NCI-H524 treated with DMSO at 0.1 percent for 48 hours (cell line): ENCODE data around the gene SYT8.

ENCODE experiments used
- DNase-seq: peaks from one replicate; lab custom pipeline; 2025; lab: John Stamatoyannopoulos, UW

Gene SYT8

DNA sequence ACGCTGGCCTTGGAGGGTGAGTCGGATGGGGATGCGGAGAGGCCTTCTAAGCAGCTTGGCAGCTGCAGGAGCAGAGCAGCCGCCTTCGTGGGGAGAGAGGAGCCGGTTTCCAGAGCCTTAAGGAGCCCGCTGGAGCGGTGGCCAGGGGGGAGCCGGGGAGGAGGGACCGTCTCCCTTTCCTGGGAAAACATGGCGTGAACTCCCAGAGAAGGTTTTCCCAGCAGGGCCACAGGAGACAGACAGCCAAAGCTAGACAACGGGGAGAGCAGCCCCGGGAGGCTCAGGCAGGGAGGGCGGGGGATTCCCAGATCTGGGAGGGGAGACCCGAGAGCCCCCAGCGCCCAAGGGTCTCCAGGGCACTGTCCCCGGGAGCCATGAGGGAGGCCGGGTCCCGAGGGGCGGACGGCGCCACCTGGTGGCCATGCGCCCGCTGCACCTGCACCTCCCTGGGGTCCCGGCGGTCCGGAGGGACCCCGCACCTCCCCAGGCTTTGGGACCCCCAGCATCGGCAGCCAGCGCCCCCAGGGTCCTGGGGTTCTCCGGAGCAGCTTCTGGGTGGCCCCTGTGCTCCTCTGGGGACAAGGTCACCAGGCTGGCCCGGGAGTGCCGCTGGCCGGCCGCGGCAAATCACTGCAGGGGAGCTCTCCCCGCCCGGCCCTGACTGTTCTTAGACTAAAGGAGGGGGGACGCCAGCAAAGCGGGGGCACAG, 2.4 kb upstream of the SYT8 start:
- DNase-seq = no peak

DNA sequence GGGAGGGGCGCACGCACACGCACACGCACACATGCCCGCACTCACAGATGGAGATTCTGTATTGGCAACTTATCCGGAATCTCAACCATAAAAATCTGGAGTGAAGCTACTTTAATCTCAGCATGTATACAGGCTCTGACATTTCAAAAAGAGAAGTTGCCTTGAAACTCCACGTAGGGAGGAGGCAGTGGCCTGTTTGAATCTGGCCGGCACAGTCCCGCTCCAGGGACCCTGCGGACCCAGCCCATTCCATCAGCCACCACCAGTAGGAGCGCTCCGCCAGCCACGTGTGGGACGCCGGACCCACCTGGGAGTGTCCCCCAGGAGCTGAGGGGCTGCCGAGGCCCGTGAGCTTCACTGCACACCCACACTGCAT, 1.9 kb upstream of the SYT8 start:
- DNase-seq = no peak

- DNase-seq = no peak
Observed at GRCh38 chr11:1834062-1834610, 654 bp upstream of the SYT8 start.

GRCh38 chr11:1835671-1836010, 851 bp downstream of the SYT8 start:
- no peak for DNase-seq

- DNase-seq = no peak
Observed at GRCh38 chr11:1836011-1836945, 1.5 kb downstream of the SYT8 start.

DNA sequence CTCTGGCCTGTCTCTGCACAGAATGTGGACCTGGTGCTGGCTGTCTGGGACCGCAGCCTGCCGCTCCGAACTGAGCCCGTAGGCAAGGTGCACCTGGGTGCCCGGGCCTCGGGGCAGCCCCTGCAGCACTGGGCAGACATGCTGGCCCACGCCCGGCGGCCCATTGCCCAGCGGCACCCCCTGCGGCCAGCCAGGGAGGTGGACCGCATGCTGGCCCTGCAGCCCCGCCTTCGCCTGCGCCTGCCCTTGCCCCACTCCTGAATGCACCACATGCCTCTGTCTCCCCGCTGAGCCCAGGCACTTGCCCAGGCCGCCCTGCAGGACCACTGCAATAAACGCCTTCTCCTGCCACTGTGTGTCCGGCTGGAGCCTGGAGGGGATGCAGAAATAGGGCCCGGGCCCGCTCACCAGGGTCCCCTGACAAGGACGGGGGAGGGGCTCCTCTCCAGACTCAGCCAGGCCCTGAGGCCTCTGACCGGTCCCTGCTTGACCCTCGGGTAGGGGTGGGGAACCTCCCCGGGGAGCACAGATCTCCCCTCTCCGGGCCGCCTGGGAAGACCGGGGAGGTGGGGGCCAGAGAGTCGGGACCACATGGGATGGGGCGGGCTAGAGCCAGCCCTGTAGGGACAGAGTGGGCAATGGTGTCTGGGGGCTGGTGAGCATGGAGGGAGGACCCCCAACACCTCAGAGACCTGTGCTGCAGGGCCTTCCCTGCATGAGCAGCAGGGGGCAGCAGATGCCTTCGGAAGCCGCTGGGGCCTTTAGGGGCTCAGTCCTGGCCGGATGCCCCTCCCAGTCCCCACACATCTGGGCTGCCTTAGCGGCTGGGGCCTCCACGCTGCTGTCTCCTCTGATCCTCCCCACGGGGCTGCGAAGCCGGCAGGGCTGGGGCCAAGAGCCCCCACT, 2.6 kb downstream of the SYT8 start:
- DNase-seq = no peak

DNA sequence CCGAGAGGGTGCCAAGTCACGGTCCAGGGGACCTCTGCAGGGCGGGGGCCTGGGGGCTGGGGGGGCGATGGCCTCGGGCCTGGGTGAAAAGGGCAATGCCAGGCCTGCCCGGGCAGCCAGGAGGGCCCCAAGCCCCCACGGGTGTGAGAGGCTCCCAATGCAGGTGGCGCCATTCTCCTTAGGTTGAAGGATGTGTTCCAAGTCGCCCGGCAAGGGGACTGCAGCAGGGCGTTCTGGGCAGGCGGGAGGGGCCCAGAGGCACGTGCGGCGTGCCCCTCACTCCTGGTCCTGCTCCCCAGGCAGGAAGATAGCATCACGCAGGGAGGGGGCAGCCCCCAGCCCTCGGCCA, 3.3 kb downstream of the SYT8 start:
- DNase-seq = no peak

DNA sequence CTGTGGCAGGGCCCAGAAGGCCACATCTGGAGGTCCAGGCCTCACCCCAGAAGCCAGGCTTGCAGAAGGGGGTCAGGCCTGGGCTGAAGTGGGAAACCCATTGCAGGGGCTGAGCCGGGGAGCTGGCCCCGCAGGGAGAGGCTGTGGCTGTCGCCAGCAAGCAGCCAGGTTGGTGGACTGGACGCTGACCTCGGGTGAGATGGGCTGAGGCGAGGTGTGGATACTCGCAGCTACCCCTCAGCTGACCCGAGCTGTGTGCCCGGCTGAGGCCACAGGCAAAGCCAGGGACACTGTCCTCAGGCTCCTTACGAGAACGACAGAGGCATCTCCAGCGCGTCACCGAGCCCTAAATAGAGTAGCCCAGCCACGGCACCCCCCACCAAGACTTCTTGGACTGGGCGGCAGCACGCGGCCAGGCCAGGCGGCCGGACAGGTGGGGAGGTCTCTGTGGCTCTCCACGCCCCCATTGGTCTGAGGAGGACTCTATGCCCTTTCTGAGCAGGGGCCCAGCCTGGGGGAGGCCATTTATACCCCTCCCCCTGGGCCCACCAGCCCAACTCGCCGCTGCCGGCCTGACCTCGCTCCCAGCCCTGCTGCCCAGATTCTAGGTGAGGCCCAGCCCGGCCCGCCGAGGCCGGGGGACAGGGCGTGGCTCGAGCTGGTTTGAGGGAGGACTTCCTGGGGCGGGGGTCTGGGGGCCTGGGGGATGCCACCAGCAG, 3.8 kb downstream of the SYT8 start, which contains the start of gene TNNI2:
Gene TNNI2, plus strand, starts transcription at position 556 of the 719 bp plus-strand sequence. CDS start 716 bp downstream, outside the sequence.
- no peak for DNase-seq

GRCh38 chr11:1839204-1839923, 4.6 kb downstream of the SYT8 start:
- no peak for DNase-seq

DNA sequence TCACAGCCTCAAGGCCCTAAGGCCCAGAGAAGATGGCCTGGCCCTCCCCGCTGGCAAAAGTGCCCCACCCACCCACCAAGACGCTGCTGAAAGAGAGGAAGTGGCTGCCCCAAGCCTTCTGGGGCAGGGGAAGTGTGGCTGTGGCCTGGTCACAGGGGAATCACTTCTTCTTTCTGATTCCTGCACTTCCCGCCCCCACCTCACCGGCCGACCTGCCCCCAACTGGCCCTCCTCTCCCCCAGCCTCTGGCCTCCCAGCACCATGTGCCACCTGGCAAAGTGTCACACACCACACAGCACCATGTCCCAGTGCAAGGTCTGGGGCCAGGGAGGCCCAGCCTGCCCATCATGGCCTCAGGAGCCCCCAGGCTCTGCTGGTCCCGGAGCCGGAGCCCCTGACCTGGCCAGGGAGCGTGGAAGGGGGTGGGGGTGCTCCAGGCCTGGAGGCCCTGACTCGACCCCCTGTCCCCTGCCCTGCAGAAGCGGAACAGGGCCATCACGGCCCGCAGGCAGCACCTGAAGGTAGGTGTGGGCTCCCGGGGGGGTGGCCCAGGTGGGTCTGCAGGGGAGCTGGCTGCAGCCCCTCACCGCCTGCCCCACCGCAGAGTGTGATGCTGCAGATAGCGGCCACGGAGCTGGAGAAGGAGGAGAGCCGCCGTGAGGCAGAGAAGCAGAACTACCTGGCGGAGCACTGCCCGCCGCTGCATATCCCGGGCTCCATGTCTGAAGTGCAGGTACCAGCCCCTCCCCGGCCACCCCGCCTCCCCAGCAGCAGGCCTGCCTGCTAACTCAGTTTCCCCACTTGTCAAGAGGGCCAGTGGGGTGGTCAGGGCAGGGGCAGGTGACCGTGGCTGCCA, 5.4 kb downstream of the SYT8 start:
- no peak for DNase-seq

DNA sequence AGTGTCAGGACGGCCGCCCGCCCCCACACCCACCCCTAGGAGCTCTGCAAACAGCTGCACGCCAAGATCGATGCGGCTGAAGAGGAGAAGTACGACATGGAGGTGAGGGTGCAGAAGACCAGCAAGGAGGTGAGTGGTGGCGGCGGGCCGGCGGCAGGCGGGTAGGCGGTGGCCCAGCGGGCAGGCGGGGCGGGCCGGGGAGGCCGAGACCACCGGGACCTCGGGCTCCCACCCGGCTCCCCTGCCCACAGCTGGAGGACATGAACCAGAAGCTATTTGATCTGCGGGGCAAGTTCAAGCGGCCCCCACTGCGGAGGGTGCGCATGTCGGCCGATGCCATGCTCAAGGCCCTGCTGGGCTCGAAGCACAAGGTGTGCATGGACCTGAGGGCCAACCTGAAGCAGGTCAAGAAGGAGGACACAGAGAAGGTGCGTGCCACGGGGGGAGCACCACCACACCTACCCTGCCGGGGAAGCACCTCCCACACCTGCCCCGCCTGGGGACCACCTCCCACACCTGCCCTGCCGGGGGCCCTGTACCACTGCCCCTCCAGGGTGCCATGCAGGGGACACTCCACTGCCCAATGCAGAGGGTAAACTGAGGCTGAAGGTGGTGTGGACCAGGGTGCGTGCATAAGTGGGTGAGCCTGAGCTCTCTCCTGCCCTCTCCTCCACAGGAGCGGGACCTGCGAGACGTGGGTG, 6.1 kb downstream of the SYT8 start:
- DNase-seq = no peak

GRCh38 chr11:1841511-1842148, 6.8 kb downstream of the SYT8 start:
- DNase-seq = no peak

DNA sequence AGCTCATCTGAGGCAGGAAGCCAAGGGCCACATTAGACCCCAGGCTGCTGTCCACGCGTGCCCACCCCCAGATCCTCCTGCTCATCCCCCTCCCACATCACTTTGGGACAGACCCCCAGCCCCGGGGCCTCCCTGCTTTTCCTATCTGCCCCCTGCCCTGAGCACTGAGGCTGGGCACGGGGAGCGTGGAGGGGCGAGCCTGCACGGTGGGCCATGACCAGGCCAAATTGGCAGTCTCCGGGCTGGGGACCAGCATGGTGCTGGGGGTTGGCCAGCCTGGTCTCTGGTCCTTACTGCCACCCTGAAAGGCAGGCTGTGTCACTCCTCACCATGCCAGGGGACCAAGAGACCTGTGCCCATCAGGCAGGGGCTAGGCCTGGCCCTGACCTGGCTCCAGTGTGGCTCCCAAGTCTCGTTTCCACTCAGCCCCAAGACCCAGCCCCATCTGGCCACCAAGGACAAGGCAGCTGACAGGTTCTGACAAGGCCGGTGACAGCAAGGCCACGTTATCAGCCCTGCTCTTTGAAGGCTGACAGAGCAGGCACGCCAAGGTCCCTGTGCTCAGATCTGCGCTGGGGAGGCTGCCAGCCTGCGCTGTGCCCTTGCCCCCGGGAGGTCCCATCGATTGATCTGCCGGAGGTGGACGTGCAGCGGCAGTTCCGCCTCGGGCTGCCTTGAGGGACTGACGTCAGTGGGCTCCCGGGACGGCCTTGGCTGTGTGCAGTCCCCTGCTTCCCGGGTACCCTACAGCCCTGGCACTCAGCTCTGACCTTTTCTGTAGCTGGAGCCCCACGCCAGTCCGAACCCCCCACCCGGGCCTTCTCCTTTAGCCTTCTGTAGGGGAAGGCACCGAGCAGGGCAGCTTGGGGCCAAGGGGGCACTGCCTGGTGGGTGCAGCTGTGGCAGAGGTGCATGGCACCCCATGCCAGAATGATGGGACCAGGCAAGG, 7.6 kb downstream of the SYT8 start:
- no peak for DNase-seq

DNA sequence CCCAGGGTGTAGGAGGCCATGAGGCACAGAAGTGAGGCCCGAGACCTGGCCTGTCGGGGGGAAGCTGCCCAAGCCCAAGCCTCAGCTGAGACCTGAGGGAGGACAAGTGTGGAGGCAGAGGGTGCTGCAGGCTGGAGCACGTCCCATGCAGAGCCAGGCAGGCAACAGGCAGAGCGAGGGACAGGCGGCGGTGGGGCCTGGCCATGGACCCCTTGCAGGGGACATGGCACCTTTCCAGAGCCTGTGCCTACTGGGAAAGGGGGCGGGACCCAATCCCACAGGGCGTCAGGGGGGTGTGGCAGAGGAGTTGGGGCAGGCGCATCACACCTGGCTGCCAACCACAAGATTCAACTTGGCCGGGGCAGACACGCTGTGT, 8.3 kb downstream of the SYT8 start:
- DNase-seq = no peak

GRCh38 chr11:1843796-1844195, 9.0 kb downstream of the SYT8 start:
- no peak for DNase-seq

GRCh38 chr11:1844221-1845094, 9.7 kb downstream of the SYT8 start:
- DNase-seq = no peak

DNA sequence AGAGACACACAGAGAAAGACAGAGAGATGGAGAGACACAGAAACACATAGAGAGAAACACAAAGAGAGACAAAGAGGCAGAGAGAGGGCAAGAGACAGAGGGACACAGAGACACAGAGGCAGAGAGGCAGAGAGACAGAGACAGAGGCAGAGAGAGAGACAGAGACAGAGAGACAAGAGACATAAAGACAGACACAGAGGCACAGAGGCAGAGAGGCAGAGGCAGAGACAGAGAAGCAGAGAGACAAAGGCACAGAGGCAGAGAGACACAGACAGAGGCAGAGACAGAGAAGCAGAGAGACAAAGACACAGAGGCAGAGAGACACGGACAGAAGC, 10.3 kb downstream of the SYT8 start:
- DNase-seq = no peak
